ENCODE results near the gene UBE2L5.

DNA sequence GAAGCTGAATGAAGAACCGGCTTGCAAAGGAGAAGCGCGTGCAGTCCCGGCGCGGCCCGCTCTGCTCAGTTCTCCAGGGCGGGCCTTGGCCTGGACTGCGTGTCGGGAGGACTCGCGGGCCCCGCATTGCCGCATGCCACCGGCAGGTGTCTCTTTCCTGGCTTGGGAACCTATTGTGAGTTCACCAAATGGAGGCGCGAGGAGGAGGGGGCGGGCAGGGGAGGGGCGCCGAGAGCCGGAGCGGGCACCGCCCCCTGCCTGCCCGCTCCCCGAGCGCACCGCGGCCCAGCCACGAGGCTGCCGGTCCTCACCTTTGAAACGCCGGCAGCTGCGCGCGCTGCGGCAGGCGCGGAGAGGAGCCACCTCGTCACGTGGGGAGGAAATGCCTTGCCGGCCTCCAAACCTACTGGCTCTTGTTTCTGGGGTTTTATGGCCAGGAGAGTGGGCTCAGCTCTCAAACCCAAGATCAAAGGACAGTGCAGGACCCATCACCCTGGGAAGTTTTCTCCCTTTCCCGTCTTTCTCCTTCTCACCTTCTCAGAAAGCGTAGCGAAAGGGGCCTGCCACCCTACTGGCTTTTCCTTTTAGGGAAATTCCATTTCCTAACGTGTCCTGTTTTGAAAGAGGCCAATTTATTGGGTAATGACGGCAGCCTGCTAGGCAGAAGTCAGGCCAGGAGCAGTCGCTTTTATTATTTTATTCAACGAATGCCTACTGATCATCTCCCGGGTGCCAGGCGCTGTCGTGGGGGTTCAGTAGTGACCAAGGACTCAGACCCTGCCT is 13.8 kb upstream of the UBE2L5 start:
- TF ChIP-seq TARDBP (IDR thresholded peaks at IDR 0.05) = no peak
- TF ChIP-seq NFRKB (IDR thresholded peaks at IDR 0.05) = no peak

Measured in HEK293T (cell line).